RPMI8226 (cell line): ENCODE results near the gene RBM41.
"Not testable (repeated sequence)": the region's sequence is repeated elsewhere in the genome, so short reads cannot be mapped to it uniquely, and the experiment has no call there.

Experiments used
- DNase-seq: peaks from one replicate; pipeline ENCODE4 v3.0.0-alpha.2; 2015

RBM41 gene

GRCh38 chrX:107118322-107119147 lies at the start of gene RBM41:
TSS of gene RBM41 (minus strand) at chrX:107118822. CDS start at chrX:107118773, 49 bp downstream.
- peak; percentile 88 for DNase-seq

- DNase-seq, result no peak
Measured at GRCh38 chrX:107168257-107168656, 49.6 kb upstream of the RBM41 start.

- no peak for DNase-seq
Measured at GRCh38 chrX:107167163-107167921, 48.7 kb upstream of the RBM41 start.

GRCh38 chrX:107157618-107158017 lies 39.0 kb upstream of the RBM41 start:
- DNase-seq, result not testable (repeated sequence)

- DNase-seq, result not testable (repeated sequence)
Measured at GRCh38 chrX:107155621-107156430, 37.2 kb upstream of the RBM41 start.

- DNase-seq, result no peak
Measured at GRCh38 chrX:107154787-107155620, 36.4 kb upstream of the RBM41 start.

GRCh38 chrX:107153005-107153404 lies 34.4 kb upstream of the RBM41 start:
- DNase-seq, result no peak

GRCh38 chrX:107146670-107147069 lies 28.0 kb upstream of the RBM41 start:
- no peak for DNase-seq

- DNase-seq, result no peak
Measured at GRCh38 chrX:107135965-107136307, 17.3 kb upstream of the RBM41 start.

GRCh38 chrX:107135049-107135964 lies 16.7 kb upstream of the RBM41 start:
- DNase-seq, result no peak

GRCh38 chrX:107123750-107124149 lies 5.1 kb upstream of the RBM41 start:
- DNase-seq, result no peak

GRCh38 chrX:107119283-107119682 lies 661 bp upstream of the RBM41 start:
- DNase-seq, result no peak

GRCh38 chrX:107117993-107118321 lies 665 bp downstream of the RBM41 start:
- peak; percentile 30 for DNase-seq

- DNase-seq, result no peak
Measured at GRCh38 chrX:107107459-107107858, 11.2 kb downstream of the RBM41 start.

GRCh38 chrX:107102980-107103379 lies 15.6 kb downstream of the RBM41 start:
- DNase-seq, result no peak

GRCh38 chrX:107076158-107076557 lies 42.5 kb downstream of the RBM41 start:
- DNase-seq, result no peak

- not testable (repeated sequence) for DNase-seq
Measured at GRCh38 chrX:107057731-107058130, 60.9 kb downstream of the RBM41 start.

- no peak for DNase-seq
Measured at GRCh38 chrX:107054978-107055377, 63.6 kb downstream of the RBM41 start.

GRCh38 chrX:107050195-107050709 lies 68.4 kb downstream of the RBM41 start:
- no peak for DNase-seq

- no peak for DNase-seq
Measured at GRCh38 chrX:107047622-107048021, 71.0 kb downstream of the RBM41 start.

GRCh38 chrX:107029752-107030151 lies 88.9 kb downstream of the RBM41 start:
- no peak for DNase-seq
